Fibroblast of upper back skin (primary cell): Measurements from ENCODE around the gene TSC2.

Source experiments
- DNase-seq: peaks from one replicate; pipeline ENCODE4 v3.0.0-alpha.2; 2013

Gene TSC2

GRCh38 chr16:2072926-2073325 lies 25.1 kb downstream of the TSC2 start:
- no peak for DNase-seq

GRCh38 chr16:2074071-2074470 lies 26.3 kb downstream of the TSC2 start:
- no peak for DNase-seq

GRCh38 chr16:2075631-2076030 lies 27.8 kb downstream of the TSC2 start:
- DNase-seq = no peak

GRCh38 chr16:2076072-2076865 lies 28.5 kb downstream of the TSC2 start:
- no peak for DNase-seq

- no peak for DNase-seq
These were observed 29.2 kb downstream of the TSC2 start for GRCh38 chr16:2077016-2077415.

- no peak for DNase-seq
These were observed 29.9 kb downstream of the TSC2 start for GRCh38 chr16:2077696-2078095.

GRCh38 chr16:2078096-2078495 lies 30.3 kb downstream of the TSC2 start:
- DNase-seq = no peak

- DNase-seq = no peak
These were observed 30.9 kb downstream of the TSC2 start for GRCh38 chr16:2078691-2079090.

GRCh38 chr16:2079311-2079800 lies 31.6 kb downstream of the TSC2 start:
- no peak for DNase-seq

- no peak for DNase-seq
These were observed 32.2 kb downstream of the TSC2 start for GRCh38 chr16:2079991-2080390.

GRCh38 chr16:2081201-2082084 lies 33.7 kb downstream of the TSC2 start:
- no peak for DNase-seq

- DNase-seq = no peak
These were observed 34.6 kb downstream of the TSC2 start for GRCh38 chr16:2082171-2082982.

GRCh38 chr16:2082983-2083364 lies 35.2 kb downstream of the TSC2 start:
- no peak for DNase-seq

- no peak for DNase-seq
These were observed 35.6 kb downstream of the TSC2 start for GRCh38 chr16:2083409-2083808.

GRCh38 chr16:2083876-2084780 lies 36.3 kb downstream of the TSC2 start:
- DNase-seq = no peak

GRCh38 chr16:2084895-2085625 lies 37.3 kb downstream of the TSC2 start:
- no peak for DNase-seq

- DNase-seq = no peak
These were observed 37.9 kb downstream of the TSC2 start for GRCh38 chr16:2085669-2086068.

- DNase-seq = no peak
These were observed 38.4 kb downstream of the TSC2 start for GRCh38 chr16:2086106-2086742.

GRCh38 chr16:2086812-2087747 lies 39.3 kb downstream of the TSC2 start:
- DNase-seq = no peak
